DMS153 treated with DMSO at 0.1 percent for 48 hours (cell line): ENCODE measurements around the gene ATP6V0A1.
"Not testable (repeated sequence)": the region's sequence is repeated elsewhere in the genome, so short reads cannot be mapped to it uniquely, and the experiment has no call there.

Source experiments
- DNase-seq: peaks from one replicate; lab custom pipeline; 2025; ENCODE audit not compliant: unreplicated experiment; lab: John Stamatoyannopoulos, UW

ATP6V0A1 gene

GRCh38 chr17:42436391-42436790 lies 22.3 kb upstream of the ATP6V0A1 start:
- no peak for DNase-seq

- DNase-seq: no peak
Measured at GRCh38 chr17:42438600-42439567, 19.8 kb upstream of the ATP6V0A1 start.

GRCh38 chr17:42441371-42442195 lies 17.1 kb upstream of the ATP6V0A1 start:
- DNase-seq: no peak

GRCh38 chr17:42442196-42442565 lies 16.5 kb upstream of the ATP6V0A1 start:
- no peak for DNase-seq

GRCh38 chr17:42449176-42449575 lies 9.5 kb upstream of the ATP6V0A1 start:
- not testable (repeated sequence) for DNase-seq

- not testable (repeated sequence) for DNase-seq
Measured at GRCh38 chr17:42449838-42450237, 8.8 kb upstream of the ATP6V0A1 start.

- not testable (repeated sequence) for DNase-seq
Measured at GRCh38 chr17:42451270-42451669, 7.4 kb upstream of the ATP6V0A1 start.

- DNase-seq: no peak
Measured at GRCh38 chr17:42453439-42453838, 5.2 kb upstream of the ATP6V0A1 start.

GRCh38 chr17:42454987-42455386 lies 3.7 kb upstream of the ATP6V0A1 start:
- not testable (repeated sequence) for DNase-seq

GRCh38 chr17:42456223-42457106 lies 2.2 kb upstream of the ATP6V0A1 start:
- DNase-seq: no peak

GRCh38 chr17:42457107-42457792 lies 1.4 kb upstream of the ATP6V0A1 start:
- DNase-seq: no peak

GRCh38 chr17:42459256-42459800 lies 650 bp downstream of the ATP6V0A1 start:
- DNase-seq: peak; percentile 16

- no peak for DNase-seq
Measured at GRCh38 chr17:42459801-42460281, 1.2 kb downstream of the ATP6V0A1 start.

GRCh38 chr17:42460371-42460770 lies 1.7 kb downstream of the ATP6V0A1 start:
- DNase-seq: no peak

GRCh38 chr17:42463976-42464400 lies 5.3 kb downstream of the ATP6V0A1 start:
- DNase-seq: no peak

GRCh38 chr17:42467889-42468288 lies 9.2 kb downstream of the ATP6V0A1 start:
- no peak for DNase-seq

GRCh38 chr17:42472709-42473521 lies 14.2 kb downstream of the ATP6V0A1 start:
- DNase-seq: no peak

GRCh38 chr17:42474276-42474675 lies 15.6 kb downstream of the ATP6V0A1 start:
- DNase-seq: no peak

- no peak for DNase-seq
Measured at GRCh38 chr17:42475121-42475520, 16.4 kb downstream of the ATP6V0A1 start.
